Measurements from ENCODE around the gene CD164L2. TPM values are rescaled to one million over a fixed set of nuclear protein-coding genes. Genes with fewer than 3 reads are reported as not detected.
A peak's percentile ranks its signal among the peaks of the same experiment; 100 is the strongest.
"Not testable (repeated sequence)": the region's sequence is repeated elsewhere in the genome, so short reads cannot be mapped to it uniquely, and the experiment has no call there.

The CD164L2 gene
- total RNA-seq = not detected in 2 replicates
- not detected for total RNA-seq (2013)
- polyA plus RNA-seq = not detected in 2 replicates
- polyA minus RNA-seq = not detected in 2 replicates

- Histone ChIP-seq H3K9me3 (ENCODE audit: control extremely low read depth in 1 of 3, control insufficient read depth in 2 of 3, insufficient read depth in 1 of 3, low read length in 2 of 3) (peaks cover 0 to 4% (median 0%) of the 10 kb centered on the region in 3 donors), H3K27me3 (replicated peaks in 1 of 4; ENCODE audit: control extremely low read depth in 1 of 4, control insufficient read depth in 3 of 4, insufficient read depth in 4 of 4, low read length in 3 of 4) (no peaks in the 10 kb centered on the region), H4K20me1 (ENCODE audit: control insufficient read depth, insufficient read depth, low read length, poor library complexity, severe bottlenecking) (no peaks in the 10 kb centered on the region), H3K79me2 (ENCODE audit: control insufficient read depth, insufficient read depth, low read length) (no peaks in the 10 kb centered on the region), H3K4me2 (replicated peaks; ENCODE audit: low read depth, low read length, poor library complexity, severe bottlenecking) (peak within 1 kb of the TSS; percentile 42), H2AFZ (ENCODE audit: insufficient read depth, low read depth, low read length, poor library complexity, severe bottlenecking) (no peak within 1 kb of the TSS), H3K27ac (ENCODE audit: low read length in 2 of 2) (no peak within 1 kb of the TSS), H3K4me3 (ENCODE audit: control extremely low read depth in 1 of 5, extremely low read depth in 1 of 5, insufficient read depth in 1 of 5, low read depth in 2 of 5, low read length in 4 of 5) (no peak within 1 kb of the TSS), H3K4me1 (ENCODE audit: control insufficient read depth in 2 of 2, insufficient read depth in 2 of 2, low read length in 2 of 2) (peaks cover 8 to 12% of the 10 kb centered on the region in 2 donors), H3K36me3 (replicated peaks in 1 of 2; ENCODE audit: control extremely low read depth in 1 of 2, control insufficient read depth in 1 of 2, extremely low read depth in 1 of 2, insufficient read depth in 2 of 2, low read length in 1 of 2) (no peaks in the 10 kb centered on the region), H3K9ac (ENCODE audit: low read length) (no peak within 1 kb of the TSS)
- intact Hi-C loops (cut with micrococcal nuclease) = no loop called here
- POLR2A ChIA-PET = interaction anchor here (0.5 to 1.3 kb wide), 2 partner anchors 18 to 156 kb away, joined by 4 to 5 read pairs; no protein-coding TSS in a partner anchor
- DNase-seq = no peak
- peaks cover 4% of the 10 kb centered on the region for H3K27me3 Mint-ChIP-seq
- no peaks in the 10 kb centered on the region for H3K9me3 Mint-ChIP-seq (ENCODE audit: insufficient read depth)
- no peak for TF ChIP-seq CTCF (IDR thresholded peaks at IDR 0.05)
- TF ChIP-seq EZH2 (IDR thresholded peaks at IDR 0.05; ENCODE audit: borderline replicate concordance, insufficient read depth, low read depth, low read length, poor library complexity, severe bottlenecking) = no peak
- WGBS (ENCODE audit: insufficient coverage) = 31% methylated on average over 43 of the region's 43 CpGs
- CTCF ChIA-PET = interaction anchor here (0.5 to 9.4 kb wide), 12 partner anchors 12 to 384 kb away, joined by 3 to 135 read pairs (median 4); partner anchors contain the start of gene MAP3K6
- no peak within 1 kb of the TSS for H3K27ac Mint-ChIP-seq
- peak; percentile 72 for ATAC-seq (ENCODE audit: low read depth)
- no peak within 1 kb of the TSS for H3K4me3 Mint-ChIP-seq
- H3K4me1 Mint-ChIP-seq = peaks cover 8% of the 10 kb centered on the region
These were observed at the start of gene CD164L2 for GRCh38 chr1:27383039-27383605. Gene CD164L2 (minus strand): TSS chr1:27383333. CDS start chr1:27383239, 94 bp downstream.

DNA sequence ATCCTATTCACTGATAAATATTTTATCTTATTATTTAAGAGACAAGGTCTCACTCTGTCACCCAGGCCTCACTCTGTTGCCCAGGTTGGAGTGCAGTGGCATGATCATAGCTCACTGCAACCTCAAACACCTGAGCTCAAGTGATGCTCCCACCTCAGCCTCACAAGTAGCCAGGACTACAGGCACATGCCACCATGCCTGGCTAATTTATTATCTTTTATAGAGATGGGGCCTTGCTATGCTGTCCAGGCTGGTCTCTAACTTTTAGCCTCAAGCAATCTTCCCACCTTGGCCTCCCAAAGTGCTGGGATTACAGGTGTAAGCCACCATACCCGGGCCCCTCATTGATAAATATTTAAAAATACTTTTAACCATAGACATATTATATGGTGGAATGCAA lies 49.6 kb upstream of the CD164L2 start:
- not testable (repeated sequence) for H3K4me3 Mint-ChIP-seq
- WGBS (ENCODE audit: insufficient coverage) = no CpG with 5 or more reads among the region's 1 CpG
- POLR2A ChIA-PET = interaction anchor here (0.7 kb wide), 1 partner anchor 18 kb away, joined by 6 read pairs; no protein-coding TSS in a partner anchor

More for the DNA sequence above, 49.6 kb upstream of the CD164L2 start:
- Histone ChIP-seq H3K36me3 (replicated peaks in 1 of 2; ENCODE audit: control extremely low read depth in 1 of 2, control insufficient read depth in 1 of 2, extremely low read depth in 1 of 2, insufficient read depth in 2 of 2, low read length in 1 of 2) (peaks cover 0 to 13% of the 10 kb centered on the region in 2 experiments), H4K20me1 (ENCODE audit: control insufficient read depth, insufficient read depth, low read length, poor library complexity, severe bottlenecking) (peaks cover 58% of the 10 kb centered on the region), H3K4me1 (ENCODE audit: control insufficient read depth in 2 of 2, insufficient read depth in 2 of 2, low read length in 2 of 2) (peaks cover 95 to 96% of the 10 kb centered on the region in 2 donors), H3K27ac (ENCODE audit: low read length in 2 of 2) (peak overlapping the region in 1 of 2 donors; percentile 83), H3K4me2 (replicated peaks; ENCODE audit: low read depth, low read length, poor library complexity, severe bottlenecking) (peak overlapping the region; percentile 31), H3K79me2 (ENCODE audit: control insufficient read depth, insufficient read depth, low read length) (peaks cover 90% of the 10 kb centered on the region)
- CTCF ChIA-PET; H2AFZ ChIP-seq (ENCODE audit: insufficient read depth, low read depth, low read length, poor library complexity, severe bottlenecking); H3K27me3 ChIP-seq (replicated peaks in 1 of 4; ENCODE audit: control extremely low read depth in 1 of 4, control insufficient read depth in 3 of 4, insufficient read depth in 4 of 4, low read length in 3 of 4); H3K9ac ChIP-seq (ENCODE audit: low read length); H3K9me3 Mint-ChIP-seq (ENCODE audit: insufficient read depth); intact Hi-C loops (cut with micrococcal nuclease); H3K27me3 Mint-ChIP-seq; H3K9me3 ChIP-seq (ENCODE audit: control extremely low read depth in 1 of 3, control insufficient read depth in 2 of 3, insufficient read depth in 1 of 3, low read length in 2 of 3); ATAC-seq (ENCODE audit: low read depth); DNase-seq; H3K4me3 ChIP-seq (ENCODE audit: control extremely low read depth in 1 of 5, extremely low read depth in 1 of 5, insufficient read depth in 1 of 5, low read depth in 2 of 5, low read length in 4 of 5); H3K27ac Mint-ChIP-seq: not testable (repeated sequence)
- H3K4me1 Mint-ChIP-seq = peaks cover 89% of the 10 kb centered on the region
